Stimulated activated effector memory CD8-positive, alpha-beta T cell treated with anti-CD3 and anti-CD28 coated beads, Interleukin-12 subunit alpha, Interleukin-12 subunit beta, amount 100 ng/mL, for 72 hours (primary cell): ENCODE data around the gene ACSL1.

ENCODE experiments used
- ATAC-seq: fragments of 150-1000 bp; cut with Tn5 transposase; 2 replicates; pipeline ENCODE4 v1.10.0; 2021
- DNase-seq, 2 donors: peaks; one replicate each; pipeline ENCODE4 v3.0.0; 2021 to 2022; ENCODE audit warnings: low spot score in 2 of 2
- H3K27ac Mint-ChIP-seq: one replicate; pipeline ENCODE4 v1.8.0; 2022; ENCODE audit warnings: mild to moderate bottlenecking, mixed read lengths
- H3K36me3 Mint-ChIP-seq: one replicate; pipeline ENCODE4 v1.8.0; 2022; ENCODE audit warnings: mild to moderate bottlenecking, mixed read lengths
- H3K4me1 Mint-ChIP-seq: one replicate; pipeline ENCODE4 v1.8.0; 2022; ENCODE audit warnings: mixed read lengths
- H3K4me3 Mint-ChIP-seq: one replicate; pipeline ENCODE4 v1.8.0; 2022; ENCODE audit warnings: mild to moderate bottlenecking, mixed read lengths
- H3K9me3 Mint-ChIP-seq: one replicate; pipeline ENCODE4 v1.8.0; 2022; ENCODE audit warnings: mixed read lengths

ACSL1 gene

GRCh38 chr4:184824081-184824775 is 1.5 kb downstream of the ACSL1 start:
- DNase-seq (no peak), ATAC-seq (no peak)

GRCh38 chr4:184823014-184823413 is 2.8 kb downstream of the ACSL1 start:
- peaks cover 41% of the 10 kb centered on the region for H3K4me1 Mint-ChIP-seq
- ATAC-seq (no peak), DNase-seq (no peak)
- no peak overlapping the region for H3K27ac Mint-ChIP-seq
- no peaks in the 10 kb centered on the region for H3K9me3 Mint-ChIP-seq
- peaks cover 7% of the 10 kb centered on the region for H3K36me3 Mint-ChIP-seq
- H3K4me3 Mint-ChIP-seq = no peak overlapping the region

More at GRCh38 chr4:184824081-184824775, 1.5 kb downstream of the ACSL1 start:
- Mint-ChIP-seq H3K36me3 (peaks cover 7% of the 10 kb centered on the region), H3K4me3 (peak overlapping the region; percentile 90), H3K4me1 (peaks cover 33% of the 10 kb centered on the region), H3K9me3 (no peaks in the 10 kb centered on the region), H3K27ac (peak overlapping the region; percentile 89)

GRCh38 chr4:184822356-184822755 is 3.4 kb downstream of the ACSL1 start:
- H3K4me1 Mint-ChIP-seq = peaks cover 44% of the 10 kb centered on the region

GRCh38 chr4:184821242-184821641 is 4.5 kb downstream of the ACSL1 start:
- Mint-ChIP-seq H3K36me3 (peaks cover 7% of the 10 kb centered on the region), H3K4me1 (peaks cover 41% of the 10 kb centered on the region), H3K4me3 (no peak overlapping the region), H3K9me3 (no peaks in the 10 kb centered on the region), H3K27ac (no peak overlapping the region)
- DNase-seq (no peak), ATAC-seq (no peak)

More at GRCh38 chr4:184822356-184822755, 3.4 kb downstream of the ACSL1 start:
- Mint-ChIP-seq H3K27ac (no peak overlapping the region), H3K4me3 (no peak overlapping the region), H3K36me3 (peaks cover 7% of the 10 kb centered on the region), H3K9me3 (no peaks in the 10 kb centered on the region)
- no peak for DNase-seq
- no peak for ATAC-seq

- Mint-ChIP-seq H3K4me1 (peaks cover 49% of the 10 kb centered on the region), H3K4me3 (no peak overlapping the region), H3K36me3 (peaks cover 8% of the 10 kb centered on the region), H3K9me3 (no peaks in the 10 kb centered on the region), H3K27ac (no peak overlapping the region)
- ATAC-seq (no peak), DNase-seq (no peak)
These were observed 6.0 kb downstream of the ACSL1 start for GRCh38 chr4:184819786-184820185.

DNA sequence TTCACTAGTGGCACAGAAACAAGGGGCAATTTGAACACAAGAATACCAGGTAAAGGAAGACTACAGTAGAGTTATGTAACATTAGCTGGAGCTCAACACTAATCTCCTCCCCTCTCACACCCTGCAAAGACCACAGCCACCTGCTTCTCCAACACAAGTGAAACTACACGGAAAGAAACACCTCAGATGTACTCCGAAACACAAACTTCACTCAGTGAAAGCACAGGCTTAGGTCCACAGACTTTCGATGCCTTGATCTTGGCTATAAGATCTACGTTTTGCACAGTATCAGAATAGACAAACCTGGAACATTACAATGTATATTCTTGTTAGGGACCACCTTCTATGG is 7.6 kb downstream of the ACSL1 start:
- peaks cover 41% of the 10 kb centered on the region for H3K4me1 Mint-ChIP-seq

DNA sequence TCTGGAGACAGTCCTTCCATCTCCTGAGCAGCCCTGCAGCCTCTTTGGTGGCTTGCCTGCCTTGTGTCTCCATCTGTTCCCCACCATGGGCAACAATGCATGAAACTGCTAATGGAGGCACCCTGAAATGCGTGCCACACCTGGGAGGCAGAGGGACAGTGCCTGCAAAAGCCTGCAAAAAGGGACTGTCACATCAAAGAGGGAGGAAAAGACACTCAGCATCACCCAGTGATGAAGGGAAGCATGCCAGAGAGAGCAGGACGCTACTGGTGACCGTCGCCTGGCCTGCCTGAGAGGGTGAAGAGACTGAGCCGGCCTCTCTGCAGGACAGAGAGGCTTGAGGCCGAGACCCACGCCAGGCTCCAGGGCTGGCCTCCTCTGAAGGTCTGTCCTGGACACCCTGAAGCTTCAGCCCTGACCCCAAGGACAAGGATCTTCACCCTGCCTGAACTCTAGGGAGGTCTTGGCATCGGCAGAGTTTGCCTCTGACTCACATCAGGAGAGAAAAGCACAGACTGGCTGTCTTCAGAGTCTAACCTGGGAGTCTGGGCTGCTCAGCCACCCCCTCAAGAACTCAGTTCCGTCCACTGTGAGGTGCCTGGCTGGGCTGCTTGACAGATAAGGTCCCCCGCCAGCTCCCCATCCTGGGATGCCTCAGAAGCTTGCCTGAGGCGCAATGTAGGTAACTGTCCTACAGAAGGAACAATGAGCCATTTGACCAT is 8.1 kb downstream of the ACSL1 start:
- ATAC-seq (no peak), DNase-seq (no peak)
- no peaks in the 10 kb centered on the region for H3K9me3 Mint-ChIP-seq
- H3K4me3 Mint-ChIP-seq = no peak overlapping the region
- peak overlapping the region; percentile 59 for H3K27ac Mint-ChIP-seq
- H3K36me3 Mint-ChIP-seq = peaks cover 6% of the 10 kb centered on the region
- H3K4me1 Mint-ChIP-seq = peaks cover 41% of the 10 kb centered on the region

More for the DNA sequence above, 7.6 kb downstream of the ACSL1 start:
- no peak overlapping the region for H3K4me3 Mint-ChIP-seq
- no peak for DNase-seq
- H3K27ac Mint-ChIP-seq = no peak overlapping the region
- H3K36me3 Mint-ChIP-seq = peaks cover 6% of the 10 kb centered on the region
- ATAC-seq = peak; percentile 22
- H3K9me3 Mint-ChIP-seq = no peaks in the 10 kb centered on the region

DNA sequence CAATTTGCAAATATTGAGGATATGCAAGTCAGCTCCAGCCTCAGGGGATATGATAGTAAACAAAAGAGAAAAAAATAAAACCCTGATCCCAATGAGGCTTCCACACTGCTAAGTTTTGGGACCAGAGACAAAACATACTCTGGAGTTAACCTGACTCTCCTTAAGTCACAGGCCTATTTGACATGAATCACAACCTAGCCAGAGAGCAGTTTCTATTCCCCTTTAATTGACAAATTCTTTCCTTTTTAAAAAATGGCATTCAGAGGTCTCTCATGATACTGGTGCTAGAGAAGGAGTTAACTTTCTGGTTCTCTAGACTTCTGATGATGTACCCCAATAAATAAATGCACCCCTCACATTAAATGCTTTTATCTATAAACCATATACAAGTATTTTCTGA is 8.8 kb downstream of the ACSL1 start:
- H3K27ac Mint-ChIP-seq = peak overlapping the region; percentile 59
- ATAC-seq = no peak

GRCh38 chr4:184815046-184815877 is 10.5 kb downstream of the ACSL1 start:
- H3K4me3 Mint-ChIP-seq = peak overlapping the region; percentile 36
- peaks cover 6% of the 10 kb centered on the region for H3K36me3 Mint-ChIP-seq
- peak overlapping the region; percentile 91 for H3K27ac Mint-ChIP-seq
- peak; percentile 68 for ATAC-seq
- no peak for DNase-seq
- H3K9me3 Mint-ChIP-seq = no peaks in the 10 kb centered on the region
- H3K4me1 Mint-ChIP-seq = peaks cover 53% of the 10 kb centered on the region

More for the DNA sequence above, 8.8 kb downstream of the ACSL1 start:
- H3K4me1 Mint-ChIP-seq = peaks cover 41% of the 10 kb centered on the region
- no peak overlapping the region for H3K4me3 Mint-ChIP-seq
- DNase-seq = no peak
- peaks cover 6% of the 10 kb centered on the region for H3K36me3 Mint-ChIP-seq
- no peaks in the 10 kb centered on the region for H3K9me3 Mint-ChIP-seq

DNA sequence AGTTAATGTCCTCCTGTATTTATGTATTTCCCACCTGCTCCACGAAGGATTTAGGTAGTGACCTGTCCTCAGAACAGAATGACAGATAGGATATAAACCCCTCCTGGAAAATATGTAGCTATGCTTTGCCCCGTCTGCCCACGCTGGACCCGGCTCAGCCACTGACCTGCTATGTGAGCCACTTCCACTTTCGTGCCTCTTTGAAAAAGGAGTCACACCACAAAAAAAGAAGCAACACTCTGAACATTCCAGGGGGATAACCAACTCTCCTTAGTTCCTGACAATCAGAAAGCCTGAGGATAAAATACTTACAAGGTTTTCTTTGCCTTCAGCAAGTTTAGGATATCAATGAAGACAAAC is 11.1 kb downstream of the ACSL1 start:
- H3K4me1 Mint-ChIP-seq = peaks cover 55% of the 10 kb centered on the region
- no peaks in the 10 kb centered on the region for H3K9me3 Mint-ChIP-seq
- DNase-seq (no peak), ATAC-seq (no peak)
- peak overlapping the region; percentile 91 for H3K27ac Mint-ChIP-seq
- peaks cover 6% of the 10 kb centered on the region for H3K36me3 Mint-ChIP-seq
- peak overlapping the region; percentile 36 for H3K4me3 Mint-ChIP-seq

DNA sequence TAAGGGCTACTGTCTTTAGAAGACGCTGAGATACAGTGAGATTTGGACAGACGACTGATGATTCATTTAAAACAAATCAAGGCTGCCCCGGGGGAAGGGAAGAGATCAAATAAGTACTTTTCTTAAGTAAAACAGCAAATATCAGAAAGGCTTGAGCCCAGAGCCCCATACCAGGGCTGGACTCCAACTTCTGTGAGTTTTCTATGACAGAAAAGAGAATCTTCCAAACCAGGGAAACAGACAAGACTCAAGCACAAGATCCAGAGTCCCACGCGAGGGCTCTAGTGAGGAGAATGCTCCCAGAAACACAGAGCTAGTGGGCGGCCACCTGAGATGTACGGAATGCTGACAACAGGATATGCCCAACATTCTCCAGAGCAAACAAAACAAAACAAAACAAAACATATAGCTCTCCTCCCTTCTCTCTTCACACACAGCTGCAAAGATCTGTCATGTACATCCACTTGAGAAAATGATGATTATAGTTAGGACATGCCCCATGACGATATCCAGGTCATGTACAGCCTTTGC is 13.1 kb downstream of the ACSL1 start:
- H3K4me1 Mint-ChIP-seq = peaks cover 52% of the 10 kb centered on the region
- no peak overlapping the region for H3K4me3 Mint-ChIP-seq
- ATAC-seq (no peak), DNase-seq (no peak)
- H3K9me3 Mint-ChIP-seq = no peaks in the 10 kb centered on the region
- H3K27ac Mint-ChIP-seq = no peak overlapping the region
- peaks cover 6% of the 10 kb centered on the region for H3K36me3 Mint-ChIP-seq

DNA sequence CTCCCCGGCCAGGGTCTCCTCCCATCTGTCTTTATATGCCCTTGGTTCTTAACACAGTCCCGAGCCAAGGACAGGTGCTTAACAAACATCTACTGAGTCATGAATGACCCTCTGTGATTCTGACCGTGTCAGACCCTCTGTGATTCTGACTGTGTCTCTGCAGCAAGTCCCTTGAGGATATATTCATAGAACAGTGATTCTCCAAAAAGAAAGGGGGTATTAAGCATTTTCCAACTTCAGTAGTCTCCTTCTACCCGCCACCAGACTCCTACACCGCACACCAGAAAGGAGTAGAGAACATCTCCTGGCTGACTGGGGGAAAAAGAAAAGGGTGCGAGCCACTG is 13.6 kb downstream of the ACSL1 start:
- ATAC-seq (no peak), DNase-seq (no peak)
- H3K4me3 Mint-ChIP-seq = no peak overlapping the region
- no peak overlapping the region for H3K27ac Mint-ChIP-seq
- peaks cover 49% of the 10 kb centered on the region for H3K4me1 Mint-ChIP-seq
- H3K36me3 Mint-ChIP-seq = peaks cover 6% of the 10 kb centered on the region
- no peaks in the 10 kb centered on the region for H3K9me3 Mint-ChIP-seq

DNA sequence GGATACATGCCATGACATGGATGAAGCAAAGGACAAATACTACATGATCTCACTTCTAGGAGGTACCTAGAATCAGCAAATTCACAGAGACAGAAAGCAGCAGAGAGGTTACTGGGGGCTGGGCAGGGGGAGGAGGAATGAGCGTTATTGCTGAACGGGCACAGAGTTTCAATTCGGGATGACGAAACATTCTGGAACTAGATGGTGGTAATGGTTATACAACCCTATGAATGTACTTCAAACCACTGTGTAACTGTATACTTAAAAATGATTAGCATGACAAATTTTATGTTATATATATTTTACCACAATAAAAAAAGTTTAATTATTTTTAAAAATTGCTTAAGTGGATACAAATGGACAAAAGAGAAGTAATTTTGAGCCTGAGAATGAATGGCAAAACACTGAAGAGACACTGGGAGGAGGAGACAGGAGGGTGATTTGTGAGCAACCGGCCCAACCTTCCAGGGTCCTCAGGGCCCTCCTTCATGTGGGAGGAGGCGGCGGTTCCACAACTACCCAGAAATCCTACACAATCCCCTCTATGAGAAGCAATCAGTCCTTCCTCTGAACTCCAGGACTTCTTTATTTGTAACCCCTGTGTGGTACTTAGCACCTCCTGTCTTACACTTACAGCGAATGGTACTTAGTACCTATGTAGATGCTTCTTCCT is 14.1 kb downstream of the ACSL1 start:
- Mint-ChIP-seq H3K27ac (no peak overlapping the region), H3K4me1 (peaks cover 44% of the 10 kb centered on the region), H3K4me3 (no peak overlapping the region), H3K36me3 (peaks cover 6% of the 10 kb centered on the region), H3K9me3 (no peaks in the 10 kb centered on the region)
- ATAC-seq (no peak), DNase-seq (no peak)

DNA sequence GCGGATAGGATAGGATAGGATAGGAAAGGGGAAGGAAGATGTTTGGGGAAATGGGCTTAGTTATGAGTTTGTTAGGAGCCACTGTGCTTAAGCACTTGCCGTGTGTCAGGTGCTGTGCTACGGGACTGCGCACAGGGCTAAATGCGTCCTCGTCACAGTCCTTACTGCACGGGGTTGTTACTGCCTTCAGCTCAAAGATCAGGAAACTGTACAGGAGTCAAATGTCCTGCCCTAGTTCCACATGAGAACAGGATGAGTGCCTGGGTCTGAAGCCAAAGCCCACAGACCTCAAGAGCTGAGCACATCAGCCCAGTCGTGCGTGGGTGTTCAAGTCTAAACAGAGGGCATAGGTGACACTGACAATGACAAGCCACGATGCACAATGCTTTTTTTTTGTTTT is 15.0 kb downstream of the ACSL1 start:
- no peak for DNase-seq
- peak; percentile 87 for ATAC-seq
- Mint-ChIP-seq H3K36me3 (peaks cover 6% of the 10 kb centered on the region), H3K9me3 (no peaks in the 10 kb centered on the region), H3K4me1 (peaks cover 38% of the 10 kb centered on the region), H3K27ac (no peak overlapping the region), H3K4me3 (no peak overlapping the region)

- no peaks in the 10 kb centered on the region for H3K9me3 Mint-ChIP-seq
- DNase-seq = no peak
- no peak overlapping the region for H3K27ac Mint-ChIP-seq
- peaks cover 36% of the 10 kb centered on the region for H3K4me1 Mint-ChIP-seq
- no peak for ATAC-seq
- H3K4me3 Mint-ChIP-seq = no peak overlapping the region
- no peaks in the 10 kb centered on the region for H3K36me3 Mint-ChIP-seq
These were observed 17.1 kb downstream of the ACSL1 start for GRCh38 chr4:184808713-184809050.
